ENCODE data around the gene DDX52. TPM values are rescaled to one million over a fixed set of nuclear protein-coding genes. Genes with fewer than 3 reads are reported as not detected.

The DDX52 gene
- total RNA-seq, 1 donor from 2014 or later = 79.4 TPM

DNA sequence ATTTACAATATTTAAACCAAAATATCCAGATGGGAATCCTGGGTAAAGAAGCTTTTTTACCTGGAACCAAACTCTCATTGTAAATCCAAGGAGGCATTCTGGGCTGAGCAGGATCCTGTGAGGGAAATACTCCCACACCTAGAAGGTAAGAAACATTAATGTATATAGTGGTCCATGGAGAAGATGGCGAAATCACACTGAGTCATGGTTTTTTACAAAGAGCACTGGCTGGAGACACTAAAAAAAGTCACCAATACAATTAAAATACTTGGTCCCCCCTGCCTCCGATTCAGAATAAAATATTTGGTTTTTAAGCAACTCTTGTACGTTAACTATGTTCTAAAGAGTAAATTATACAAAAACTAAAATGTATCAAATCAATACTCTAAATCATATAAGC is 67.0 kb downstream of the DDX52 start:
- TF ChIP-seq CTCF (IDR thresholded peaks at IDR 0.05; ENCODE audit: unreplicated experiment) = no peak
- Mint-ChIP-seq H3K9me3 (ENCODE audit: low read depth) (peaks cover 10% of the 10 kb centered on the region), H3K36me3 (ENCODE audit: insufficient read depth) (peaks cover 42% of the 10 kb centered on the region), H3K4me1 (ENCODE audit: low read depth) (no peaks in the 10 kb centered on the region), H3K27me3 (no peaks in the 10 kb centered on the region), H3K4me3 (ENCODE audit: low read depth) (no peak overlapping the region), H3K27ac (no peak overlapping the region)
- no peak for DNase-seq (ENCODE audit: low spot score, unreplicated experiment)

DNA sequence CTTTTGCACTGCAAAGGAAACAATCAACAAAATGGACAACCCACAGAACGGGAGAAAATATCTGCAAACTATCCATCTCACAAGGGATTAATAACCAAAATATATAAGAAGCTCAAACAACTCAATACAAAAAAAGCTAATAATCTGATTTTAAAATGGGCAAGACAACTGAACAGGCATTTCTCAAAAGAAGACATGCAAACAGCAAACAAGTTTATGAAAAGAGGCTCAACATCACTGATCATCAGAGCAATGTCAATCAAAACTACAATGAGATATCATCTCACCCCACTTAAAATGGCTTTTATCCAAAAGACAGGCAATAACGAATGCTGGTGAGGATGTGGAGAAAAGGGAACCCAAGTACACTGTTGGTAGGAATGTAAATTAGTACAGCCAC is 68.8 kb downstream of the DDX52 start:
- TF ChIP-seq CTCF (IDR thresholded peaks at IDR 0.05; ENCODE audit: unreplicated experiment) = no peak
- no peak overlapping the region for H3K27ac Mint-ChIP-seq
- DNase-seq (ENCODE audit: low spot score, unreplicated experiment) = no peak
- peaks cover 10% of the 10 kb centered on the region for H3K9me3 Mint-ChIP-seq (ENCODE audit: low read depth)
- no peak overlapping the region for H3K4me3 Mint-ChIP-seq (ENCODE audit: low read depth)
- no peaks in the 10 kb centered on the region for H3K4me1 Mint-ChIP-seq (ENCODE audit: low read depth)
- no peaks in the 10 kb centered on the region for H3K27me3 Mint-ChIP-seq
- peaks cover 49% of the 10 kb centered on the region for H3K36me3 Mint-ChIP-seq (ENCODE audit: insufficient read depth)

DNA sequence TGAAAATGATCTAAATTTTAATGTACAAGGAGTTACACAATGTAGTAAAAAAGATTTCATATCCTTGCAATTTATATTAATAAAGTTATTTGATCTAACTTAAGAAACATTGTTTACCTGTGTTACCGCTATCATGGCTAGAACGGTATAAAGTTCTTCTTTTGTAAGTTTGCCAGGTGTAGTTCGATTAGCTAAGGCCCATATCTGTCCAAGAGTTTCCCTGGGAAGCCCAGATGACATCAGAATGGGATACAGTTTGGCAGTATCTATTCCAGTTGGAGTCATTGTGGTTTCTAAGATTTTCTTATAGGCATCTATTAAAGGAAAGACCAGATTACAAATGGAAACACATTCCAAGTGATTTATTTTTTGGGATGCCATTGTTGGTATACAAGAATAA is 71.6 kb downstream of the DDX52 start:
- DNase-seq (ENCODE audit: low spot score, unreplicated experiment) = no peak
- Mint-ChIP-seq H3K36me3 (ENCODE audit: insufficient read depth) (peaks cover 60% of the 10 kb centered on the region), H3K4me1 (ENCODE audit: low read depth) (no peaks in the 10 kb centered on the region), H3K4me3 (ENCODE audit: low read depth) (no peak overlapping the region), H3K27ac (no peak overlapping the region), H3K9me3 (ENCODE audit: low read depth) (peaks cover 17% of the 10 kb centered on the region), H3K27me3 (no peaks in the 10 kb centered on the region)
- no peak for TF ChIP-seq CTCF (IDR thresholded peaks at IDR 0.05; ENCODE audit: unreplicated experiment)

DNA sequence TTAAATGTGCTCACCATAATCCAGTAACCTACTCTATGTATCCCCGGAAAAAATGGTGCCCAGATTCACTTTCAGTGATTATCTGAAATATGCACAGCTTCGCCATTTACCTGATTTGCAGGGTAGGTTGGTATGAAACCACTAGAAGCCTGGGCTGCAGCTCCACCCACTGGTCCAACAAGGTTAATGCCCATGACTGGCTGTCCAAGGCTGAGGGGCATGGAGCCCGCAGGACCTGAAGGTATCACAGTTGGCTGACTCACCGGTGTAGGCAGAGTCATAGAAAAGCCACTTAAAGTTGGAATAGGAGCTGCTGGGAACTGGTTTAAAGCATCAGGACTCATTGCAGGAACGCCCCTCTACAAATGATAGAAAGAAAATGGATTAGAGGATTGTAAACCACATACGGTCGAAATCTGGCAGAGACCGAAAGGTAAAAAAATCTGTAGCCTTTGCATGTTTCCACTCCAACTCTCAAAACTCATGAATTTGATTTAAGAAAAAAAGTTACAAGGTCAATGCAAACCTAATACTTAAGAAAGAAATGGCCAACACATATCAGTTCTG is 72.6 kb downstream of the DDX52 start:
- H3K27ac Mint-ChIP-seq = no peak overlapping the region
- no peak for DNase-seq (ENCODE audit: low spot score, unreplicated experiment)
- H3K4me1 Mint-ChIP-seq (ENCODE audit: low read depth) = no peaks in the 10 kb centered on the region
- H3K9me3 Mint-ChIP-seq (ENCODE audit: low read depth) = peaks cover 18% of the 10 kb centered on the region
- peak; percentile 49 for TF ChIP-seq CTCF (IDR thresholded peaks at IDR 0.05; ENCODE audit: unreplicated experiment)
- H3K36me3 Mint-ChIP-seq (ENCODE audit: insufficient read depth) = peaks cover 58% of the 10 kb centered on the region
- H3K4me3 Mint-ChIP-seq (ENCODE audit: low read depth) = no peak overlapping the region
- H3K27me3 Mint-ChIP-seq = no peaks in the 10 kb centered on the region

GRCh38 chr17:37568350-37569053 is 74.7 kb downstream of the DDX52 start:
- Mint-ChIP-seq H3K4me1 (ENCODE audit: low read depth) (no peaks in the 10 kb centered on the region), H3K27ac (peak overlapping the region; percentile 71), H3K9me3 (ENCODE audit: low read depth) (peaks cover 7% of the 10 kb centered on the region), H3K27me3 (no peaks in the 10 kb centered on the region), H3K36me3 (ENCODE audit: insufficient read depth) (peaks cover 54% of the 10 kb centered on the region), H3K4me3 (ENCODE audit: low read depth) (no peak overlapping the region)
- no peak for TF ChIP-seq CTCF (IDR thresholded peaks at IDR 0.05; ENCODE audit: unreplicated experiment)
- DNase-seq (ENCODE audit: low spot score, unreplicated experiment) = no peak
